Mesendoderm (in vitro differentiated cells): ENCODE data around the gene RNF220.

Experiments
- DNase-seq: peaks from one replicate; pipeline ENCODE4 v3.0.0; 2013
- H2AK5ac ChIP-seq: 2 replicates; pipeline ENCODE4 v1.6.1; 2013; ENCODE audit warnings: low read length, inconsistent platforms
- H2BK120ac ChIP-seq: 2 replicates; pipeline ENCODE4 v1.6.1; 2013; ENCODE audit warnings: low read depth, mild to moderate bottlenecking, low read length, moderate library complexity, mixed read lengths
- H2BK15ac ChIP-seq: replicated peaks from 2 replicates; pipeline ENCODE4 v1.6.1; 2013; ENCODE audit warnings: low read depth, mild to moderate bottlenecking, moderate library complexity
- H2BK5ac ChIP-seq: 2 replicates; pipeline ENCODE4 v1.6.1; 2013; ENCODE audit warnings: low read length, inconsistent platforms
- H3K18ac ChIP-seq: 2 replicates; pipeline ENCODE4 v1.6.1; 2013; ENCODE audit warnings: mild to moderate bottlenecking, low read length, mixed read lengths
- H3K23ac ChIP-seq: one replicate; pipeline ENCODE4 v1.6.1; 2013; ENCODE audit warnings: low read length
- H3K27ac ChIP-seq: 2 replicates; pipeline ENCODE4 v1.5.1; 2013; ENCODE audit warnings: low read depth, mild to moderate bottlenecking, inconsistent platforms, low read length, moderate library complexity
- H3K27me3 ChIP-seq: 2 replicates; pipeline ENCODE4 v1.6.1; 2013; ENCODE audit warnings: low read length, control low read depth, mild to moderate bottlenecking, inconsistent platforms; ENCODE audit not compliant: insufficient read depth, poor library complexity
- H3K36me3 ChIP-seq: 2 replicates; pipeline ENCODE4 v1.6.1; 2013; ENCODE audit warnings: low read length, inconsistent platforms; ENCODE audit not compliant: control insufficient read depth, insufficient read depth
- H3K4ac ChIP-seq: one replicate; pipeline ENCODE4 v1.6.1; 2013; ENCODE audit warnings: low read depth, mild to moderate bottlenecking, low read length, moderate library complexity
- H3K4me1 ChIP-seq: 2 replicates; pipeline ENCODE4 v1.6.1; 2013; ENCODE audit warnings: low read depth, low read length, inconsistent platforms; ENCODE audit not compliant: control insufficient read depth
- H3K4me2 ChIP-seq: 2 replicates; pipeline ENCODE4 v1.6.1; 2013; ENCODE audit warnings: low read length
- H3K4me3 ChIP-seq: 2 replicates; pipeline ENCODE4 v1.5.1; 2013; ENCODE audit warnings: mild to moderate bottlenecking, low read length
- H3K56ac ChIP-seq: one replicate; pipeline ENCODE4 v1.6.1; 2013; ENCODE audit warnings: low read length
- H3K79me1 ChIP-seq: 2 replicates; pipeline ENCODE4 v1.6.1; 2013; ENCODE audit warnings: low read length, inconsistent platforms
- H3K79me2 ChIP-seq: 2 replicates; pipeline ENCODE4 v1.6.1; 2013; ENCODE audit warnings: mild to moderate bottlenecking, low read length; ENCODE audit not compliant: control insufficient read depth, insufficient read depth
- H3K9ac ChIP-seq: 2 replicates; pipeline ENCODE4 v1.6.1; 2013; ENCODE audit warnings: low read length, inconsistent platforms
- H4K5ac ChIP-seq: one replicate; pipeline ENCODE4 v1.6.1; 2013; ENCODE audit warnings: low read length
- H4K8ac ChIP-seq: one replicate; pipeline ENCODE4 v1.6.1; 2013; ENCODE audit warnings: low read depth, mild to moderate bottlenecking, control low read depth, low read length, moderate library complexity
- WGBS: extraction: QIAGEN DNeasy Blood & Tissue Kit; methylation state at CpG from one replicate; pipeline ENCODE4 v1.1.7; 2013; ENCODE audit warnings: low lambda C conversion rate, missing lambda C conversion rate; ENCODE audit not compliant: insufficient coverage; ENCODE audit errors: extremely low coverage; 5-methylcytosine and 5-hydroxymethylcytosine counted together

The RNF220 gene

GRCh38 chr1:44631333-44631646, 226.2 kb downstream of the RNF220 start:
- Histone ChIP-seq H3K79me1 (peaks cover 23% of the 10 kb centered on the region), H3K4ac (peak overlapping the region; percentile 29), H3K56ac (peak overlapping the region; percentile 94), H3K36me3 (peaks cover 8% of the 10 kb centered on the region), H3K27me3 (no peaks in the 10 kb centered on the region), H2AK5ac (peak overlapping the region; percentile 71), H3K79me2 (peaks cover 9% of the 10 kb centered on the region), H2BK15ac (no peak overlapping the region), H3K9ac (peak overlapping the region; percentile 89), H3K4me2 (peak overlapping the region; percentile 70), H4K8ac (peak overlapping the region; percentile 67), H2BK120ac (no peak overlapping the region), H4K5ac (peak overlapping the region; percentile 88), H3K4me3 (peak overlapping the region; percentile 47), H3K4me1 (peaks cover 8% of the 10 kb centered on the region), H3K27ac (peak overlapping the region; percentile 83), H2BK5ac (peak overlapping the region; percentile 78), H3K23ac (no peak overlapping the region), H3K18ac (peak overlapping the region; percentile 7)
- WGBS = no CpG with 5 or more reads among the region's 8 CpGs
- no peak for DNase-seq

GRCh38 chr1:44631647-44632539, 226.8 kb downstream of the RNF220 start:
- Histone ChIP-seq H3K79me1 (peaks cover 23% of the 10 kb centered on the region), H3K27me3 (no peaks in the 10 kb centered on the region), H3K4ac (peak overlapping the region; percentile 83), H3K4me2 (peak overlapping the region; percentile 70), H2BK5ac (peak overlapping the region; percentile 78), H3K27ac (peak overlapping the region; percentile 98), H3K79me2 (peaks cover 9% of the 10 kb centered on the region), H2AK5ac (peak overlapping the region; percentile 71), H4K8ac (peak overlapping the region; percentile 99), H3K36me3 (peaks cover 10% of the 10 kb centered on the region), H3K18ac (peak overlapping the region; percentile 75), H4K5ac (no peak overlapping the region), H2BK15ac (no peak overlapping the region), H3K4me3 (peak overlapping the region; percentile 57), H3K9ac (peak overlapping the region; percentile 89), H3K56ac (peak overlapping the region; percentile 94), H3K4me1 (peaks cover 8% of the 10 kb centered on the region), H3K23ac (peak overlapping the region; percentile 37), H2BK120ac (no peak overlapping the region)
- peak; percentile 93 for DNase-seq
- no CpG with 5 or more reads among the region's 88 CpGs for WGBS

- no peak overlapping the region for H3K23ac ChIP-seq
- H3K79me1 ChIP-seq = peaks cover 23% of the 10 kb centered on the region
- no peak overlapping the region for H3K4ac ChIP-seq
- H3K27ac ChIP-seq = peak overlapping the region; percentile 67
- peak overlapping the region; percentile 72 for H3K9ac ChIP-seq
- no CpG with 5 or more reads among the region's 9 CpGs for WGBS
- peaks cover 9% of the 10 kb centered on the region for H3K79me2 ChIP-seq
- peak overlapping the region; percentile 63 for H3K4me2 ChIP-seq
- no peak overlapping the region for H4K8ac ChIP-seq
- H4K5ac ChIP-seq = no peak overlapping the region
- H3K56ac ChIP-seq = peak overlapping the region; percentile 87
- no peak overlapping the region for H2BK5ac ChIP-seq
- H2BK120ac ChIP-seq = no peak overlapping the region
- peaks cover 8% of the 10 kb centered on the region for H3K4me1 ChIP-seq
- H3K4me3 ChIP-seq = peak overlapping the region; percentile 43
- DNase-seq = peak; percentile 85
- no peak overlapping the region for H2BK15ac ChIP-seq
- no peaks in the 10 kb centered on the region for H3K27me3 ChIP-seq
- H3K36me3 ChIP-seq = peaks cover 13% of the 10 kb centered on the region
- peak overlapping the region; percentile 75 for H3K18ac ChIP-seq
- no peak overlapping the region for H2AK5ac ChIP-seq
These were observed 227.5 kb downstream of the RNF220 start for GRCh38 chr1:44632598-44632997.

- Histone ChIP-seq H3K4me1 (peaks cover 8% of the 10 kb centered on the region), H3K23ac (no peak overlapping the region), H3K27me3 (no peaks in the 10 kb centered on the region), H4K8ac (no peak overlapping the region), H2AK5ac (no peak overlapping the region), H3K27ac (no peak overlapping the region), H2BK120ac (no peak overlapping the region), H3K36me3 (peaks cover 17% of the 10 kb centered on the region), H4K5ac (no peak overlapping the region), H3K4me3 (no peak overlapping the region), H3K9ac (no peak overlapping the region), H3K4ac (no peak overlapping the region), H3K18ac (no peak overlapping the region), H2BK15ac (no peak overlapping the region), H3K4me2 (no peak overlapping the region), H3K79me1 (peaks cover 23% of the 10 kb centered on the region), H3K56ac (no peak overlapping the region), H2BK5ac (no peak overlapping the region), H3K79me2 (peaks cover 9% of the 10 kb centered on the region)
- no peak for DNase-seq
- no CpG with 5 or more reads among the region's 3 CpGs for WGBS
These were observed 229.6 kb downstream of the RNF220 start for GRCh38 chr1:44634606-44635189.

GRCh38 chr1:44635439-44635838, 230.4 kb downstream of the RNF220 start:
- H3K18ac ChIP-seq = no peak overlapping the region
- no peak overlapping the region for H4K8ac ChIP-seq
- H3K4me3 ChIP-seq = no peak overlapping the region
- H3K4me2 ChIP-seq = no peak overlapping the region
- no peak overlapping the region for H3K4ac ChIP-seq
- no peak overlapping the region for H2AK5ac ChIP-seq
- H3K4me1 ChIP-seq = peaks cover 8% of the 10 kb centered on the region
- H3K36me3 ChIP-seq = peaks cover 17% of the 10 kb centered on the region
- no peak for DNase-seq
- no peak overlapping the region for H2BK15ac ChIP-seq
- no peak overlapping the region for H2BK5ac ChIP-seq
- H3K27ac ChIP-seq = no peak overlapping the region
- peaks cover 9% of the 10 kb centered on the region for H3K79me2 ChIP-seq
- no peak overlapping the region for H3K23ac ChIP-seq
- H3K9ac ChIP-seq = no peak overlapping the region
- no CpG with 5 or more reads among the region's 9 CpGs for WGBS
- H3K27me3 ChIP-seq = no peaks in the 10 kb centered on the region
- H3K79me1 ChIP-seq = peaks cover 23% of the 10 kb centered on the region
- H3K56ac ChIP-seq = no peak overlapping the region
- no peak overlapping the region for H4K5ac ChIP-seq
- no peak overlapping the region for H2BK120ac ChIP-seq
